A549 treated with AZD9567 at 1 μM for 4 hours (cell line): Measurements from ENCODE around the gene HCST. TPM values are rescaled to one million over a fixed set of nuclear protein-coding genes. Genes with fewer than 3 reads are reported as not detected.

Experiments
- total RNA-seq: library from RNA; stranded (reverse); fragments of 200-300 nt; extraction: Qiagen RNA extraction; gene quantifications from 5 replicates; pipeline ENCODE4 v1.2.3, GENCODE V29; 2022; ENCODE audit not compliant: insufficient read depth

Gene HCST, protein sequence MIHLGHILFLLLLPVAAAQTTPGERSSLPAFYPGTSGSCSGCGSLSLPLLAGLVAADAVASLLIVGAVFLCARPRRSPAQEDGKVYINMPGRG
- total RNA-seq, result 0.25 to 0.67 TPM (median 0.50 TPM) in 4 of 5 replicates, not detected in the other

DNA sequence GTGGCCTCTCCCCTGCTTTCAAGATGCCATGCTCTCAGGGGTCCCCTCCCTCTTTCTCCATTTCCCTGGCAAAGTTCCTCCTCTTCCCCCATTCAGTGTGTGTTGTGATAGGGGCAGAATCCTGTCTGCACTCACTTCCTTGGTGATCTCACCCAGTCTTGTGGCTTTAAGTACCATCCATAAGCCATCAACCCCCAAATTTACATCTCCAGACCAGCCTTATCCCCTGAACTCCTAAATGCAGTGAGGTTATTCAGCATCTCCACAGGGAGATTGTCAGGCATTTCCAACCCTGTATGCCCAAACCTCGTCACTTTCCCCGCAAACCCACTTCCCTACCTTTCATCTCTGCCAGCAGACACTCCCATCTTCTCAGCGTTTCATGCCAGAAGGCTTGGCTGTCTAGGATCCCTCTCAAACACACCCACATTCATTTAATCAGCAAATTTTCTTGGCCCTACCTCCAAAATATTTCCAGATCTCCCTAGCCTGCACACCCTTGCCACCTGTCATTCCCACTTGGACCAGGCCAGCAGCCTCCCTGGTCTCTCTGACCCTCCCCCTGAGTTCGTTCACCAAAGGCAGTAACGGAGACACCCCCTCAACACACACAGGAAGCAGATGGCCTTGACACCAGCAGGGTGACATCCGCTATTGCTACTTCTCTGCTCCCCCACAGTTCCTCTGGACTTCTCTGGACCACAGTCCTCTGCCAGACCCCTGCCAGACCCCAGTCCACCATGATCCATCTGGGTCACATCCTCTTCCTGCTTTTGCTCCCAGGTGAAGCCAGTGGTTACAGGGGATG lies at the start of gene HCST:
Gene HCST (plus strand): TSS at position 676 of the 808 bp plus-strand sequence. CDS start 65 bp downstream, at position 741.

DNA sequence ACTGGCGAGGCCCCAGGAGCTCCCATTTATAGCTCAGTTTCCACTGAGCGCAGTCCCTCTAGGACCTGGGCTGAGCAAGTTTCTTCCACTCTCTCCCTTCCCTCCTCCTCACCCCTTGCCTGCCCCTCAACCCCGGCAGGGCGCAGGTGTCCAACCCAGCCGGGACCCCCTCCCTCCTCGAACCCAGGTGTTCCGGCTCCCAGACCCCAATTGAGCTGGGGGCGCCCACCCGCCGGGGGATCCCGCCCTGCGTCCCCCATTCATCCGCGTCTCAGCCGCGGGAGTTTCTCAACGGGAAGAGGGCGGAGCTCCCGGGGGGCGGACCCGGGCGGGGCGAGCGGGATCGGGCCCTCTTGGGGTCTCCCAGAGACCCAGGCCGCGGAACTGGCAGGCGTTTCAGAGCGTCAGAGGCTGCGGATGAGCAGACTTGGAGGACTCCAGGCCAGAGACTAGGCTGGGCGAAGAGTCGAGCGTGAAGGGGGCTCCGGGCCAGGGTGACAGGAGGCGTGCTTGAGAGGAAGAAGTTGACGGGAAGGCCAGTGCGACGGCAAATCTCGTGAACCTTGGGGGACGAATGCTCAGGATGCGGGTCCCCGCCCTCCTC lies 45.7 kb upstream of the HCST start, which contains the start of gene KIRREL2:
Gene KIRREL2 (plus strand): TSS at position 366 of the 604 bp plus-strand sequence. CDS start 209 bp downstream, at position 575.

DNA sequence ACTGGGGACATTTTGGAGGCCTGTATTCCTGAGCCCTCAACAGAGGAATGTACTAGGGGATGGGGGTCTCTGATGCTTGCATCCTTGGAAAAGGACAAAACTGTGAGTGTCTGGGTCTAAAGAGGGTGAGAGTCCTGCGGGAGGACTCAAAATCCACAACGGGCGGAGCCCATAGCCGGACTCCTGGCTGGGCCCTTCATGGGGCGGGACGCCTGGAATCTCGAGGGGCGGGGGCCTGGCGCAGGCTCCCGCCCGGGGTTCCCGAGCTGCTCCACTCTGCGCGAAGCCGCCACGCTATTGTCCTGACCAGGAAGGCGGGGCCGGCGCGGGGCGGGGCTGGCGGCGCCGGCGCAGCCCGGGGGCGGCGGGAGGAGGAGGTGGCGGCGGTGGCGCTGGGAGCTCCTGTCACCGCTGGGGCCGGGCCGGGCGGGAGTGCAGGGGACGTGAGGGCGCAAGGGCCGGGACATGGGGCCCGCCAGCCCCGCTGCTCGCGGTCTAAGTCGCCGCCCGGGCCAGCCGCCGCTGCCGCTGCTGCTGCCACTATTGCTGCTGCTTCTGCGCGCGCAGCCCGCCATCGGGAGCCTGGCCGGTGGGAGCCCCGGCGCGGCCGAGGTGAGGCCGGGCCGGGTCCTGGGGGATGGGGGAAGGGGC lies 34.0 kb upstream of the HCST start, which contains the start of gene APLP1:
Gene APLP1 (plus strand): TSS at position 403 of the 651 bp plus-strand sequence. CDS start 63 bp downstream, at position 466.

DNA sequence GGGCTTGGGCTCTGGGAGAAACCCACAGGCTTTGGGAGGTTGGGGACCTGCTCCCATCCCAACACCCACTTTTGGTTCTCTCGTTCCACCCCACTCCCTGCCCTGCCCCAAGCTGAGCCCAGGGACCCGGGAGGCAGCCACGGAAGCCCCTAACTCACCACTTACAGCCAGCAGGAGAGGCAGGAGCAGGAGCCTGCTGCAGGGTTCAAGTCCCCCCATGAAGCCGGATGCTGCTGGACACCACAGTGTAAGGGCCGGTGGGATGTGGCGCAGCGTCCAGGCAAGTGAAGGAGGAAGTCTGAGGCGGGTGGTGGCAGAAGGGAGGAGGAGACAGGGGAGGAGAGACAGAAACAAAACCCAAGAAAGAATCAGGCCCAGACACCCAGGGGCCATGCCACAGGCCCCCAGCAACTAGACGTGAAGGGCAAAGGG lies 5.7 kb downstream of the HCST start, which contains the start of gene TYROBP:
Gene TYROBP (minus strand): TSS at position 286 of the 432 bp plus-strand sequence. CDS start 67 bp downstream, at position 219.

DNA sequence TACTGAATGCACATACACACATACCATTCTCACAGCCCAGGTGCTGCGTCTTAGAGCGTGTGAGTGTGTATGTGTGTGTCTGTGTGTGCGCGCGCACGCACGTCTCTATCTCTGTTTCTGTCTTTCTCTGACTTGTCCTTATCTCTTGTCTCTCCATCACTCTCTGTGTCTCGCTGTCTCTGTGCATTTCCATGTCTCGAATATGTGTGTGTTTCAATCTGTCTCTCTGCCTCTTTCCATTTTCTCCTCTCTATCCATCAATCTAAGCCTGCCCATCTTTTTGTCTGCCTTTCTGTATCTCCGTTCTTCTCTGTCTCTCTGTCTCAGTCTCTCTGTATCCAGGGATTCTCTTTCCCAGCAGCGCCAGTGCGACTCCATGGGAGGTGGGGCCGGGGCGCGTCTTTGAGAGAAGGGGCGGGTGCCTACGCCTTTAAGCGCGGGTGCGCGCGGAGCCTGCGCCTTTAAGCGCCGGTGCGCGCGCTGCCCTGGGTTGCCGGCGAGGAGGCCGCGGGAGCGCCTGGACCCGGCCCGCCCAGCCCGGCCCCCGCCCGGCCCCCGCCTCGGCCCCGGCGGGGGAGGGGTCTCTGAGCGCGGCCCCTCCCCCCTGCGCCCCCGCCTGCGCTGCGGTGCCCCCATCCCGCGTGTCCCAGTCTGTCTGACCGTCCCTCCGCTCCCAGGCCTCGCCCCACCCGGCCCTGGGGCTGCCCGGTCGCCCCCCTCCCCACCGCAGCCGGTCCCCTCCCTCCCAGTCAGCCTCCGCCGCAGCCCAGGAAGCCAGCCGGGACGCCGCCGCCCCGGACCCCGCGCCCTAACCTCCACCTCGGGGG lies 33.8 kb downstream of the HCST start, which contains the start of gene LRFN3:
Gene LRFN3 (plus strand): TSS at position 464 of the 827 bp plus-strand sequence. CDS start 3,052 bp downstream, outside the sequence.

Other genes starting within 250 kb of the HCST start
- 0.75 to 1.1 TPM (median 0.86 TPM) in 4 of 5 replicates, not detected in the other for gene UPK1A, start 236.0 kb upstream of the HCST start, total RNA-seq
- gene ZBTB32, start 198.0 kb upstream of the HCST start, total RNA-seq, result not detected in 5 replicates
- 56.0 to 66.5 TPM (median 61.9 TPM) in 5 replicates for gene KMT2B, start 184.5 kb upstream of the HCST start, total RNA-seq
- gene IGFLR1, start 160.1 kb upstream of the HCST start, total RNA-seq, result 12.6 to 17.0 TPM (median 12.9 TPM) in 5 replicates
- gene U2AF1L4, start 157.1 kb upstream of the HCST start, total RNA-seq, result 14.5 to 26.3 TPM (median 25.6 TPM) in 5 replicates
- 259 to 313 TPM (median 277 TPM) in 5 replicates for gene PSENEN, start 156.9 kb upstream of the HCST start, total RNA-seq
- 22.9 to 57.3 TPM (median 27.5 TPM) in 5 replicates for gene LIN37, start 154.0 kb upstream of the HCST start, total RNA-seq
- gene HSPB6, start 145.5 kb upstream of the HCST start, total RNA-seq, result 0.28 to 0.42 TPM (median 0.36 TPM) in 4 of 5 replicates, not detected in the other
- 23.3 to 34.4 TPM (median 28.2 TPM) in 5 replicates for gene PROSER3, start 144.4 kb upstream of the HCST start, total RNA-seq
- 5.6 to 17.7 TPM (median 8.4 TPM) in 5 replicates for gene ARHGAP33, start 127.0 kb upstream of the HCST start, total RNA-seq
- gene PRODH2, start 89.7 kb upstream of the HCST start, total RNA-seq, result 0.22 to 0.40 TPM (median 0.32 TPM) in 4 of 5 replicates, not detected in the other
- gene NPHS1, start 50.0 kb upstream of the HCST start, total RNA-seq, result 0.47 to 0.70 TPM (median 0.57 TPM) in 4 of 5 replicates, not detected in the other
- 0.39 to 0.61 TPM (median 0.49 TPM) in 4 of 5 replicates, not detected in the other for gene KIRREL2, start 45.6 kb upstream of the HCST start, total RNA-seq
- 58.7 to 97.2 TPM (median 91.0 TPM) in 5 replicates for gene APLP1, start 34.0 kb upstream of the HCST start, total RNA-seq
- gene NFKBID, start 2.0 kb upstream of the HCST start, total RNA-seq, result 3.0 to 9.9 TPM (median 8.2 TPM) in 5 replicates
- gene TYROBP, start 5.8 kb downstream of the HCST start, total RNA-seq, result 0.17 TPM in 1 of 5 replicates, not detected in the others
- gene LRFN3, start 33.8 kb downstream of the HCST start, total RNA-seq, result 14.2 to 23.4 TPM (median 21.3 TPM) in 5 replicates
- gene SDHAF1, start 92.7 kb downstream of the HCST start, total RNA-seq, result 25.6 to 52.9 TPM (median 51.2 TPM) in 5 replicates
- 0.20 to 0.43 TPM (median 0.23 TPM) in 4 of 5 replicates, not detected in the other for gene SYNE4, start 106.3 kb downstream of the HCST start, total RNA-seq
- 22.8 to 29.3 TPM (median 23.7 TPM) in 5 replicates for gene ALKBH6, start 111.7 kb downstream of the HCST start, total RNA-seq
- 1.0 to 1.4 TPM (median 1.2 TPM) in 4 of 5 replicates, not detected in the other for gene CLIP3, start 130.3 kb downstream of the HCST start, total RNA-seq
- gene THAP8, start 151.8 kb downstream of the HCST start, total RNA-seq, result 7.1 to 7.9 TPM (median 7.8 TPM) in 5 replicates
- 20.3 to 30.6 TPM (median 28.8 TPM) in 5 replicates for gene WDR62, start 152.4 kb downstream of the HCST start, total RNA-seq
- 0.40 to 0.67 TPM (median 0.46 TPM) in 4 of 5 replicates, not detected in the other for gene OVOL3, start 208.6 kb downstream of the HCST start, total RNA-seq
- 242 to 283 TPM (median 265 TPM) in 5 replicates for gene POLR2I, start 212.3 kb downstream of the HCST start, total RNA-seq
- gene TBCB, start 212.9 kb downstream of the HCST start, total RNA-seq, result 467 to 588 TPM (median 565 TPM) in 5 replicates
- gene CAPNS1, start 237.5 kb downstream of the HCST start, total RNA-seq, result 1,458 to 2,233 TPM (median 2,086 TPM) in 5 replicates
- gene COX7A1, start 249.9 kb downstream of the HCST start, total RNA-seq, result not detected in 5 replicates